Measurements from ENCODE around the gene CLIP1. TPM values are rescaled to one million over a fixed set of nuclear protein-coding genes. Genes with fewer than 3 reads are reported as not detected.
A peak's percentile ranks its signal among the peaks of the same experiment; 100 is the strongest.

CLIP1 gene
- total RNA-seq, 1 donor from 2014 or later: 59.1 TPM

DNA sequence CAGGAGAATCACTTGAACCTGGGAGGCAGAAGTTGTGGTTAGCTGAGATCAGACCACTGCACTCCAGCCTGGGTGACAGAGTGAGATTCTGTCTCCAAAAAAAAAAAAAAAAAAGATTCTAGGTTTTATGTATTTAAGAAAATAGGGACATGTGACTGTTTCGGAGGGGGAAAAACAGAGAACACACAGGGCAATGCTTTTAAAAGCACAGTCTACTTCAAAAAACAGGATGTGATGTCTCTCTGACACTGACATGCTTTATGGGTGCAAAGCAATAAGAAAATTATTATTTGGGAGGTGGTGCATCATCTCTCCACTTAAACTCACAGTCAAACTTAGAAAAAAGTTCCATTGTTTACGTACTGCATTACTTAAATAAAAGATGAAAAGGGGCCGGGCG, 28.7 kb downstream of the CLIP1 start:
- Mint-ChIP-seq H3K27me3 (no peaks in the 10 kb centered on the region), H3K36me3 (no peaks in the 10 kb centered on the region), H3K27ac (no peak overlapping the region), H3K9me3 (no peaks in the 10 kb centered on the region), H3K4me3 (no peak overlapping the region), H3K4me1 (ENCODE audit: unreplicated experiment) (peaks cover 14% of the 10 kb centered on the region)
- DNase-seq (ENCODE audit: extremely low spot score, unreplicated experiment): no peak
- TF ChIP-seq, protein P1, sequence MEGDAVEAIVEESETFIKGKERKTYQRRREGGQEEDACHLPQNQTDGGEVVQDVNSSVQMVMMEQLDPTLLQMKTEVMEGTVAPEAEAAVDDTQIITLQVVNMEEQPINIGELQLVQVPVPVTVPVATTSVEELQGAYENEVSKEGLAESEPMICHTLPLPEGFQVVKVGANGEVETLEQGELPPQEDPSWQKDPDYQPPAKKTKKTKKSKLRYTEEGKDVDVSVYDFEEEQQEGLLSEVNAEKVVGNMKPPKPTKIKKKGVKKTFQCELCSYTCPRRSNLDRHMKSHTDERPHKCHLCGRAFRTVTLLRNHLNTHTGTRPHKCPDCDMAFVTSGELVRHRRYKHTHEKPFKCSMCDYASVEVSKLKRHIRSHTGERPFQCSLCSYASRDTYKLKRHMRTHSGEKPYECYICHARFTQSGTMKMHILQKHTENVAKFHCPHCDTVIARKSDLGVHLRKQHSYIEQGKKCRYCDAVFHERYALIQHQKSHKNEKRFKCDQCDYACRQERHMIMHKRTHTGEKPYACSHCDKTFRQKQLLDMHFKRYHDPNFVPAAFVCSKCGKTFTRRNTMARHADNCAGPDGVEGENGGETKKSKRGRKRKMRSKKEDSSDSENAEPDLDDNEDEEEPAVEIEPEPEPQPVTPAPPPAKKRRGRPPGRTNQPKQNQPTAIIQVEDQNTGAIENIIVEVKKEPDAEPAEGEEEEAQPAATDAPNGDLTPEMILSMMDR (conservative IDR thresholded peaks at IDR 0.05): no peak

DNA sequence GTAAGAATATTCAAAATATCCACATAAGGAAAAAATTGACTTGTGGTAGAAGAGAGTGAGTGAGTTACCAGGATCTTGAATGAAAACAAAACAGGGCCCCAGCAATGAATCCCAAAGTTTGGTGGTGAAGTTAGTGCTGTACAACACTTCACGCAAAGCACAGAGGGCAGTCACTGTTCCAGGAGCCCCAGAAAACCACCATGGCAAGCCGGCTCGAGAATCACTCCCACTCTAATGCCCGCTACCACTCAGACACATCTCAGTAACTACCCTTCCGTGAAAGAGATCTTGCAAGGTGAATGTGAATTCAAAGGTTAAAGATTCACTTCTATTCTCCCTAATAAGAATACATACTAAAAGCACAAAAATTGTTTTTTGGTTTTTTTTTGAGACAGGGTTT, 30.1 kb downstream of the CLIP1 start:
- no peak for DNase-seq (ENCODE audit: extremely low spot score, unreplicated experiment)
- Mint-ChIP-seq H3K9me3 (no peaks in the 10 kb centered on the region), H3K27me3 (no peaks in the 10 kb centered on the region), H3K36me3 (no peaks in the 10 kb centered on the region), H3K4me1 (ENCODE audit: unreplicated experiment) (peaks cover 14% of the 10 kb centered on the region), H3K27ac (peak overlapping the region; percentile 21), H3K4me3 (no peak overlapping the region)
- TF ChIP-seq, protein P1 (conservative IDR thresholded peaks at IDR 0.05): no peak

DNA sequence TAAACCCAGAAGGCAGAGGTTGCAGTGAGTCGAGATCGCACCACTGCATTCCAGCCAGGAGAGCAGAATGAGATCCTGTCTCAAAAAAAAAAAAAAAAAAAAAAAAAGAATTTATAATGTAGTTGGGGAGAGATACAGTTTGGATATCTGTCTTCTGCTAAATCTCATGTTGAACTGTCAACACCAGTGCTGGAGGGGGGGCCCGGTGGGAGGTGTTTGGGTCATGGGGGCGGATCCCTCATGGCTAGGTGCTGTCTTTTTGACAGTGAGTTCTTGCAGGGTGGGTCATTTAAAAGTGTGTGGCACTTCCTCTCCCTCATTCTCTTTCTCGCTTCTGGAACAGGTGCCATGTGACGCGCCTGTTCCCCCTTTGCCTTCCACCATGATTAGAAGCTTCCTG, 32.8 kb downstream of the CLIP1 start:
- peaks cover 5% of the 10 kb centered on the region for H3K4me1 Mint-ChIP-seq (ENCODE audit: unreplicated experiment)
- DNase-seq (ENCODE audit: extremely low spot score, unreplicated experiment): no peak
- no peaks in the 10 kb centered on the region for H3K9me3 Mint-ChIP-seq
- H3K27me3 Mint-ChIP-seq: no peaks in the 10 kb centered on the region
- TF ChIP-seq, protein P1 (conservative IDR thresholded peaks at IDR 0.05): no peak
- peak overlapping the region; percentile 42 for H3K27ac Mint-ChIP-seq
- no peaks in the 10 kb centered on the region for H3K36me3 Mint-ChIP-seq
- H3K4me3 Mint-ChIP-seq: no peak overlapping the region

DNA sequence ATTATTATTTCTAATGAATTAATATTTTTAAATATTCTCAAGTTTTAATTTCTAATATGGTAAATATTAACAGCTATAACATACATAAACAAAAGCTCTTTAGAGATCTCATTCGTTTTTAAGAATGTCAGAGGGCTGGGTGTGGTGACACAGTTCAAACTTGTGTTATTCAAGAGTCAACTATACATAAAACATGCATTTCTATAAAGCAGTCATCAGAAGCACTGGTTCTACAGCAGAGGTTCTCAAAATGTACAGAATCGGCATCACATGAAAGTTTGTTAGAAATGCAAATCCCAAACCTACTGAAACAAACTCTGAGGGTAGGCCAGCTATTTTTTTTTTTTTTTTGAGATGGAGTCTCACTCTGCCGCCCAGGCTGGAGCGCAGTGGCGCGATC, 34.6 kb downstream of the CLIP1 start:
- no peak for DNase-seq (ENCODE audit: extremely low spot score, unreplicated experiment)
- Mint-ChIP-seq H3K4me1 (ENCODE audit: unreplicated experiment) (peaks cover 4% of the 10 kb centered on the region), H3K4me3 (no peak overlapping the region), H3K9me3 (no peaks in the 10 kb centered on the region), H3K36me3 (no peaks in the 10 kb centered on the region), H3K27me3 (no peaks in the 10 kb centered on the region), H3K27ac (no peak overlapping the region)
- TF ChIP-seq, protein P1 (conservative IDR thresholded peaks at IDR 0.05): no peak

DNA sequence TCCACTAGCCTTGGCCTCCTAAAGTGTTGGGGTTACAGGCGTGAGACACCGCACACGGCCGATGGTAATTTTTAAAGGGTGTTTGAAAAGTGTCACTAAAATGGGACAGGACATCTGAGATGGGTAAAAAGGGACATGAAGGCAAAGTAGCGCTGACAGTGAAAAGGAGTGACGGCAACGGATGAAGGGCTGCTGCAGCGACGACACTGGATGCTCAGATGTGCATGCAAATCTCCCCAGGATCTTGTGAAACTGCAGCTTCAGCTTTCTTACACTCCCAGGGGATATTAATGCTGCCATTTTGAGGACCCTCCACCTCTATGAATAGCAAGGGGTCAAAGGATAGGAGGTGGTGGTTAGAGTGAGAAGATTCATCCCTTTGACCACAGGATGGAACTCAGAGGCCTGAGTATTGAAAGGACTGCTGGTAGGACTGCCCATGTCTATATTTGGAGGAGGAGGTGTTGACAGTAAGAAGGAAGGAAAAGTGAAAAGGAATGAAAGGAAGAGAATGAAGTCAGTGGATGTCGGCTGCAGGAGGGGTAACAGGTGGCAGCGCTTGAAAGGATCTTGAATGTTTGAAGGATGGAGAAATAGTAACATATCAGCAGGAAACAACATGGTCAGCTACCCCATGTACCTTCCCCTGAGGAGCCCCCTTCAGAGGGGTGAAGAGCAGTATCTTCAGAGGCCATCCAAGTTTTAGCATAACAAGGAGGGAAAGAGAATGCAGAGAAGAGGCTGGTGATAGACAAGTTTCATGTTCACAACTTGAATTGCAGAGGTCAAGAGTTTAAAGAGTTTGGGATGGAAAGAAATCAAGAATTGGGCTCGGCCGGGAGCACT, 37.1 kb downstream of the CLIP1 start:
- DNase-seq (ENCODE audit: extremely low spot score, unreplicated experiment): no peak
- Mint-ChIP-seq H3K4me3 (no peak overlapping the region), H3K4me1 (ENCODE audit: unreplicated experiment) (peaks cover 4% of the 10 kb centered on the region), H3K9me3 (no peaks in the 10 kb centered on the region), H3K27ac (no peak overlapping the region), H3K27me3 (no peaks in the 10 kb centered on the region), H3K36me3 (no peaks in the 10 kb centered on the region)
- TF ChIP-seq, protein P1 (conservative IDR thresholded peaks at IDR 0.05): no peak

All from type B pancreatic cell (in vitro differentiated cells).